ENCODE measurements around the gene PDE6C.

PDE6C gene

GRCh38 chr10:93593749-93594148 is 18.6 kb upstream of the PDE6C start:
- FAIRE-seq (no peak), DNase-seq (ENCODE audit: insufficient read length, low spot score) (no peak)

- FAIRE-seq: no peak
- no peak for DNase-seq (ENCODE audit: insufficient read length, low spot score)
Measured at GRCh38 chr10:93594518-93594917, 17.8 kb upstream of the PDE6C start.

- DNase-seq (ENCODE audit: insufficient read length, low spot score) (no peak), FAIRE-seq (no peak)
Measured at GRCh38 chr10:93595378-93596161, 16.8 kb upstream of the PDE6C start.

- DNase-seq (ENCODE audit: insufficient read length, low spot score): no peak
Measured at GRCh38 chr10:93596539-93596938, 15.8 kb upstream of the PDE6C start.

GRCh38 chr10:93597075-93597599 is 15.2 kb upstream of the PDE6C start:
- no peak for FAIRE-seq

More at GRCh38 chr10:93596539-93596938, 15.8 kb upstream of the PDE6C start:
- FAIRE-seq: no peak

GRCh38 chr10:93598157-93598556 is 14.2 kb upstream of the PDE6C start:
- DNase-seq (ENCODE audit: insufficient read length, low spot score) (no peak), FAIRE-seq (no peak)

More at GRCh38 chr10:93597075-93597599, 15.2 kb upstream of the PDE6C start:
- DNase-seq (ENCODE audit: insufficient read length, low spot score): no peak

- DNase-seq (ENCODE audit: insufficient read length, low spot score): no peak
- no peak for FAIRE-seq
Measured at GRCh38 chr10:93599335-93599734, 13.0 kb upstream of the PDE6C start.

- FAIRE-seq (no peak), DNase-seq (ENCODE audit: insufficient read length, low spot score) (no peak)
Measured at GRCh38 chr10:93599778-93600177, 12.6 kb upstream of the PDE6C start.

- FAIRE-seq (no peak), DNase-seq (ENCODE audit: insufficient read length, low spot score) (no peak)
Measured at GRCh38 chr10:93600446-93601145, 11.7 kb upstream of the PDE6C start.

GRCh38 chr10:93601146-93601773 is 11.1 kb upstream of the PDE6C start, which contains the start of gene RBP4:
TSS of gene RBP4 (minus strand) at chr10:93601235. CDS start at chr10:93601028, 207 bp downstream.
- DNase-seq (ENCODE audit: insufficient read length, low spot score): no peak
- no peak for FAIRE-seq

GRCh38 chr10:93601774-93602162 is 10.6 kb upstream of the PDE6C start:
- FAIRE-seq: no peak
- no peak for DNase-seq (ENCODE audit: insufficient read length, low spot score)

GRCh38 chr10:93603023-93603422 is 9.3 kb upstream of the PDE6C start:
- no peak for FAIRE-seq
- DNase-seq (ENCODE audit: insufficient read length, low spot score): no peak

- FAIRE-seq (no peak), DNase-seq (ENCODE audit: insufficient read length, low spot score) (no peak)
Measured at GRCh38 chr10:93604146-93604545, 8.2 kb upstream of the PDE6C start.

- DNase-seq (ENCODE audit: insufficient read length, low spot score): no peak
- FAIRE-seq: no peak
Measured at GRCh38 chr10:93608421-93608820, 3.9 kb upstream of the PDE6C start.

GRCh38 chr10:93613126-93613525 is 789 bp downstream of the PDE6C start:
- no peak for FAIRE-seq
- no peak for DNase-seq (ENCODE audit: insufficient read length, low spot score)

- DNase-seq (ENCODE audit: insufficient read length, low spot score) (no peak), FAIRE-seq (no peak)
Measured at GRCh38 chr10:93614101-93614825, 1.9 kb downstream of the PDE6C start.

GRCh38 chr10:93615576-93616235 is 3.4 kb downstream of the PDE6C start:
- no peak for FAIRE-seq
- DNase-seq (ENCODE audit: insufficient read length, low spot score): no peak

- DNase-seq (ENCODE audit: insufficient read length, low spot score) (no peak), FAIRE-seq (no peak)
Measured at GRCh38 chr10:93620925-93621324, 8.6 kb downstream of the PDE6C start.

- no peak for FAIRE-seq
- no peak for DNase-seq (ENCODE audit: insufficient read length, low spot score)
Measured at GRCh38 chr10:93622942-93623341, 10.6 kb downstream of the PDE6C start.

- no peak for FAIRE-seq
- no peak for DNase-seq (ENCODE audit: insufficient read length, low spot score)
Measured at GRCh38 chr10:93628858-93629257, 16.5 kb downstream of the PDE6C start.
